Measurements from ENCODE around the gene MCAM.

MCAM gene, protein sequence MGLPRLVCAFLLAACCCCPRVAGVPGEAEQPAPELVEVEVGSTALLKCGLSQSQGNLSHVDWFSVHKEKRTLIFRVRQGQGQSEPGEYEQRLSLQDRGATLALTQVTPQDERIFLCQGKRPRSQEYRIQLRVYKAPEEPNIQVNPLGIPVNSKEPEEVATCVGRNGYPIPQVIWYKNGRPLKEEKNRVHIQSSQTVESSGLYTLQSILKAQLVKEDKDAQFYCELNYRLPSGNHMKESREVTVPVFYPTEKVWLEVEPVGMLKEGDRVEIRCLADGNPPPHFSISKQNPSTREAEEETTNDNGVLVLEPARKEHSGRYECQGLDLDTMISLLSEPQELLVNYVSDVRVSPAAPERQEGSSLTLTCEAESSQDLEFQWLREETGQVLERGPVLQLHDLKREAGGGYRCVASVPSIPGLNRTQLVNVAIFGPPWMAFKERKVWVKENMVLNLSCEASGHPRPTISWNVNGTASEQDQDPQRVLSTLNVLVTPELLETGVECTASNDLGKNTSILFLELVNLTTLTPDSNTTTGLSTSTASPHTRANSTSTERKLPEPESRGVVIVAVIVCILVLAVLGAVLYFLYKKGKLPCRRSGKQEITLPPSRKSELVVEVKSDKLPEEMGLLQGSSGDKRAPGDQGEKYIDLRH

DNA sequence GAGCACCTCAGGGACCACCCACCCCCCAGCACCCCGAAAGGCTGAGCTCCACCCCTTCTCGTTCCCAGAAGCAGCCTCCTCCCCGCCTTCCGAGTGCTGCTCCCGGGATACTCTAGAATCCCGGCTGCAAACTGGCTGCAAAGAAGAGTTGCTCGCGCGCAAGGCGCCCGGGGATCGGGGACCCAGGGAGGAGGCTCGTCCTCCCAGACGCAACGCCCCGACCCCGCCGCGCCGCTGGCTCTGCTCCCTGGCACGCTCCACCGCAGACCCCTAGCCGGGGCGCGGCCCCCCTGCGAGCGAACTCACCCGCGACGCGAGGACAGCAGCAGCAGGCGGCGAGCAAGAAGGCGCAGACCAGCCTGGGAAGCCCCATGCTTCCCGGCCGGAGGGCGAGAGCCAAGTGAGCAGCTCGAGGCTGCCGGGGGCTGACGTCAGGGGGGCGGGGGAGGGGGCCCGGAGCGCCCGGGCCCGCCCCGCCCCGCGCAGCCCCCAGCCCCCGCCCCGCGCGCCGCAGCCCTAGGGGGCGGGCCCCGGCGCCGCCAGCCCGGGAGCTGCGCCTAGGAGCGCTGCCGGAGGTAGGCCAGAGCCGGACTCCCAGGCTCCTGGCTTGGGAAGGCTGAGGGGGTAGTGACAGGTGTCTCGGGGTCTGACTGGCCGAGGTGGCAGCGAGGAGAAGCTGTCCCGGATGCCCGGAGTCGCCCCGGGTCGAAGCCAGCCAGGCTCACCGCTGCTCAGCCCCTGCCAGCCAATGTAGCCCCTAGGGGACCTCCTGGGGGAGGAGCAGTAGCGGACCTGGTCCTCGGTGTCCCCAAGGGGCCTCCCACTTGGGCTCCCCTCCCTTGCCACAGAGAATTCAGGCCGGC, at the start of gene MCAM:
TSS of gene MCAM (minus strand) at position 402 of the 863 bp plus-strand sequence. CDS start at position 373, 29 bp downstream.
- Mint-ChIP-seq H3K27ac (no peak within 1 kb of the TSS), H3K27me3 (peaks cover 82% of the 10 kb centered on the region), H3K4me1 (peaks cover 46% of the 10 kb centered on the region), H3K9me3 (no peaks in the 10 kb centered on the region), H3K36me3 (peaks cover 2% of the 10 kb centered on the region), H3K4me3 (peak within 1 kb of the TSS; percentile 60)
- peak; percentile 45 for DNase-seq
- CTCF ChIA-PET: interaction anchor here (0.8 to 1.0 kb wide), 3 partner anchors 17 to 32 kb away, joined by 3 read pairs; partner anchors contain the start of gene RNF26

DNA sequence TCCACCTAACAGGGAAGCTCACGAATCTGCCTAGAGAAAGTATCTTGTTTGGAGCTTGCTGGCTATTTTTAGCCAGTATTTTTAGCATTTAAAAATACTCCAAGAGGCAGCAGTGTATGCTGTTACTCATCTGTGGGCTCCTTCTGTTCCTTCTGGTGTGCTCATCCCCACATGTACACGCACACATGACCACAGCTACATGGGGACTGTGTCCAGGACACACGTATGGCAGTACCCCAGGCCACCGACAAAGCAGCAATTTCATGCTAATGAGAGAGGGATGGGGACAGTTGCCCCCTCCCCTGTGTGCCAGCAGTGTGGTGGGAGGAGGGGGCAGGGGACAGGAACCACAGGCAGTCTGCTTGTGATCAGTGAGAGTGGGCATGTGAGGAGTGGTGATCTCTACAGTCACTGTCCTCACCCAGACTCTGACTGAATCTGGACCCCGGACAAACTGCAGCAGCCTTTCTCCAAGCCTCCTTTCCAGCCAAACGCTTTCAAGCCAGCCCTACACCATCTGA, 48.2 kb upstream of the MCAM start:
- no peak overlapping the region for H3K4me3 Mint-ChIP-seq
- no peak overlapping the region for H3K27ac Mint-ChIP-seq
- no peaks in the 10 kb centered on the region for H3K36me3 Mint-ChIP-seq
- peaks cover 86% of the 10 kb centered on the region for H3K27me3 Mint-ChIP-seq
- CTCF ChIA-PET: interaction anchor here (1.3 to 1.7 kb wide), 4 partner anchors 8 to 27 kb away, joined by 3 to 12 read pairs (median 8); partner anchors contain the start of gene USP2
- no peaks in the 10 kb centered on the region for H3K9me3 Mint-ChIP-seq
- DNase-seq: no peak
- peaks cover 9% of the 10 kb centered on the region for H3K4me1 Mint-ChIP-seq

DNA sequence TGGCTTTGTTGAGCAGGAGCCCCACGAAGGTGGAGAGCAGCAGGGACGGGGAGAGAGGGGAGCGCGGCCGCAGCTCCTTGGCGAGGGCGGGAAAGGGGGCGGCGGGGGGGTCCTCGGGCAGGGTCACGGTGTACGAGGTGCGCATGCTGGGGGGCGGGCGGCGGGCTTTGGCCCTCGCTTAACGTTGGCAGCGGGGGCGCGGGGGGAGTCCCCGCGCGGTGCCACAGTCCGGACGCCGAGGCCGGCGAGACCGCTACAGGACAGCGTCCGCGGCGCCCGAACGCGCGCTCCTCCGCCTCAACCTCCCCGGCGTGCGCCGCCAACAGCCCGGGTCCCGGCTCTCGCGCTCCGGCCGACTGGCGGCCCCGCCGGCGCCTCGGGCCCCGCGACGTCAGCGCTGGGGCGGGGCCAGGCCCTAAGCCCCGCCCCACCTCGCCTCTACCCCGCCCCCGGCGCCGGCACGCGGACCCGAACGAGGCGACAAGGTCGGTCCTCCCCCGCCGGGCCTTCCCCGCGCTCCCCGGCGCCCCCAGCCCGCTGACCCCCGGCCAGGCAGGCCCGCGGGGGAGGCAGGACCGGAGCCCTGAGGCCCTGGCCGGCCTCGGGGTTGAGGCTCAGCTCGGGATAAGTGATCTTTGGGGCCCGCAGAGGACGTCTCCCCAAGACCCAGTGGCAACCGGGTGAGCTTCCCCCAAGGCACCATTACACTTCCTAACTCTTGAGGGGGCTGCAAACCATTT, 47.1 kb upstream of the MCAM start:
- H3K27ac Mint-ChIP-seq: no peak overlapping the region
- peak; percentile 67 for DNase-seq
- H3K36me3 Mint-ChIP-seq: no peaks in the 10 kb centered on the region
- peak overlapping the region; percentile 66 for H3K4me3 Mint-ChIP-seq
- H3K4me1 Mint-ChIP-seq: peaks cover 17% of the 10 kb centered on the region
- H3K27me3 Mint-ChIP-seq: peaks cover 90% of the 10 kb centered on the region
- no peaks in the 10 kb centered on the region for H3K9me3 Mint-ChIP-seq
- CTCF ChIA-PET: interaction anchor here (0.9 to 1.7 kb wide), 5 partner anchors 8 to 26 kb away, joined by 3 to 12 read pairs (median 7); partner anchors contain the start of gene USP2

DNA sequence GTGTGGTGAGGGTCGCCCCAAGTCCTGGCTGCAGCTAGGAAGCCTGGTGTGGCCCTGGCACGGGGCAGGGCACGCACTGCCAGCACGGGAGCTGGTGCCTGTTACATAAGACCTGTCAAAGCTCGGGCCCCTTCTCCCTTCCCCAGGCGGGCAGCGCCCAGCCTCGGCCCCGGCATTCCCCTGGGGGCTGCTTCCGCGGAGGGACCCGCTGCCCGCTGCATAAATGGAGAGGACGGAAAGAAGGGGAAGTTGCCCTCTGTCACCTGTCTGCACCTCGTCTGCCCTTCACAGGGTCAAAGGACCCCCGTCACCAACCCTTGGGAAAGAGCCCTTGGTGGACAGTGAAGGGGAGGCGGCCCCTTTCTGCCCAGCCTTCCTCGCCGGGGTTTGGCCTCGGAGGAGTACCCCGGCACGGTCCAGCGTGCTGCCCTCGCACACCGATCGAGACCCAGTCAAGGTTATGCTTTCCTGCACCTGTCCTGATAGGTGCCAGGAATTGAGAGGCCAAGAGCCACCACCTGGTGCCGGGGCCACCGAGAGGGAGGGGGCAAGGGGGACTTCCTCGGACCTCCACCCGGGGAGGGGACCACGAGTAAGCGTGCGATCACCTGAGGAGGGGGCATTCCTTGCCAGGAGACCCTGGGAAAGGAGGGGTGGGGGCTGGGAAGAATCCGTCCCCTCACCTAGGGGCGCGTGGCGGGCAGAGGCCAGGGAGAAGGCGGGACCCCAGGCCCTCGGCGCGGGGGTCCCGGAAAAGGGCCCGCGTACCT, 46.3 kb upstream of the MCAM start:
- Mint-ChIP-seq H3K27me3 (peaks cover 91% of the 10 kb centered on the region), H3K36me3 (no peaks in the 10 kb centered on the region), H3K4me3 (peak overlapping the region; percentile 31), H3K9me3 (no peaks in the 10 kb centered on the region), H3K27ac (no peak overlapping the region), H3K4me1 (peaks cover 17% of the 10 kb centered on the region)
- no peak for DNase-seq
- CTCF ChIA-PET: interaction anchor here (1.3 to 3.9 kb wide), 4 partner anchors 8 to 111 kb away, joined by 4 to 18 read pairs (median 6); no protein-coding TSS in a partner anchor

DNA sequence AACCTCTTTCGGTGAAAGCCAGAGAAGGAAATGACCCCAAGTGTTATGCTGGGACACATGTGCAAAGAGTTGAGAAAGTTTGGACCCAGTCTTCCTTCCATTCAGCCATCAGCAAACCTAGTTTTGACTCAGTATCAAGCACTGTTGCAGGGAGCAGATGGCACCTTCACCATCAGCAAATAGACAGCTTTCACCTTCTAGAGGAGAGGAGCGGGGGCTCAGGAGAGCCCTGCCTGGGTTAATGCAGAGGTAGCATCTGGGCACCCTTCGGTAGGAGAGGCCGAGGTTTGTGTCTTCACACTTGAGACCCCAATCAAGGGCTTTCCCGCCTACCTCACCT, 45.8 kb upstream of the MCAM start:
- CTCF ChIA-PET: interaction anchor here (1.3 to 3.9 kb wide), 5 partner anchors 8 to 112 kb away, joined by 4 to 18 read pairs (median 8); partner anchors contain the start of gene USP2
- peak overlapping the region; percentile 31 for H3K4me3 Mint-ChIP-seq
- H3K27ac Mint-ChIP-seq: no peak overlapping the region
- peaks cover 17% of the 10 kb centered on the region for H3K4me1 Mint-ChIP-seq
- no peak for DNase-seq
- H3K36me3 Mint-ChIP-seq: no peaks in the 10 kb centered on the region
- H3K9me3 Mint-ChIP-seq: no peaks in the 10 kb centered on the region
- peaks cover 91% of the 10 kb centered on the region for H3K27me3 Mint-ChIP-seq

DNA sequence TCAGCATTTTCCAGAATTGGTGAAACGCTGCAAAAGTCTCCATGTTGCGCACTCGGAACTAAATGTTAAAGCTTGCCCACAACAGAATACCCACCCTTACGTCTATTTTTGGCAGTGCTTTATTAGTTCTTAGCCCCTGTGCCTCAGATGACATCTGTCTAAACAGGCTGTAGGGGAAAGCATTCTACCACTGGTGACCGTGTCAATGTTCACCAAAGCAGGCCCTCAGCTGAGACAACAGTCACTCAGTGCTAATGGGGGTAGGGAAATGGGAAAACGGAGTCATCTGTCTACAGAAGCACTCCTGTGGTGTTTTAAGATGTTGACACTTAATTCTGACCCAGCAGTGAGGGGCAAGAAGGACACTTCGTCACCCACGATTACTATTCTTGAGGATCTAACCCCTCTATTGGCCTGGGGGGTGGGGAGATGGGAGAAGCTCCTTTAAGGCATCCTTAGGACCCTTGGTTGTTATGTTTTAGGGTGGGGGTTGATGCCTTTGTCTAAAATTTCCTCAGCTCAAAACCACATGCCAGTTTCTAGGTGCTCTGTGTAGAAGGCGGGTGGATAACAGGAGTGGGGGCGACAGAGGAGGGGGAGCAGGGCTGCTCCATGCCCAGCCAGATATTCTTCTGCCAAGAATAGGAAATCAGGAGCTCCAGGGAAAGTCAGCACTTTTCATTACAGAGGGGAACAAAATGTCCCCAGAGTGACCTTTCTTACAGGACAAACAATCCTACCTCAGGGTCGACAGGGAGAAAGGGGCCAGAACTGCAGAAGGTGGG, 45.2 kb upstream of the MCAM start:
- Mint-ChIP-seq H3K27me3 (peaks cover 91% of the 10 kb centered on the region), H3K27ac (no peak overlapping the region), H3K4me3 (no peak overlapping the region), H3K36me3 (no peaks in the 10 kb centered on the region), H3K4me1 (peaks cover 17% of the 10 kb centered on the region), H3K9me3 (no peaks in the 10 kb centered on the region)
- CTCF ChIA-PET: interaction anchor here (1.3 to 3.9 kb wide), 6 partner anchors 9 to 112 kb away, joined by 4 to 18 read pairs (median 8); partner anchors contain the start of gene USP2
- no peak for DNase-seq

DNA sequence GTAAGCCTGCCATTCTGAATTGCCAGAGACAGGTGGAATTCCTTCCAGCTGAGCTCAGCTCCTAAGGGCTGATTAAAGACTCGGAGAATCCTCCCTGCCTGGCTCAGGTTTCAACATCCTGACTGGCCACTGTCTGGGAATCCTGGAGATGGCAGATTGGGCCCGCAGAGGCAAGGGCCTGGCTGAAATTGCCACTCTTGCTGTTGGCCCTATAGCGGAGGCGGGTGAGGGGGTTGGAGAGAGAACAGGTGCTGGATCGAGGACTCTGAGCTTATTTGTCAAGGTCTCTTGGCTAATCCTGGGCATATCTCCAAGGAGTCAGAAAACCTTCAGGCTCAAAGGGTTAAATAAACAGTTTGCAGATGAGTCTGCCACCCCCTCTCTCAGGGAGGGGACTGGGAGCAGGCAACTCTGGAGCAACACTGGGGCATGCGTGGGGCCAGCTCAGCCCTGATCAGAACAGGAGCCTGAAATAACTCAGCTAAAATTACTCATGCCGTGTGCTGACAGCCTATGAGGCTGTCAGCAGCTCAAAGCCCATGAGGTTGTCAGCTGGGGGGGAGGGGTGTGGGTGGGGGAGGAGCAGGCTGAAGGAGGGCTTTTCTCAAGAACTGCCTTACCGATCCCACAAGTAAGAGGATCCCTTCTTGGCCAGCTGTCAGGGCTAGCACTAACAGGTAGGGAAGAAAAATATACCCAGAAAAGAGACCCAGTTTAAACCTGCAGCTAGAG, 44.3 kb upstream of the MCAM start:
- CTCF ChIA-PET: interaction anchor here (1.3 to 3.9 kb wide), 5 partner anchors 10 to 113 kb away, joined by 4 to 18 read pairs (median 8); partner anchors contain the start of gene USP2
- no peaks in the 10 kb centered on the region for H3K36me3 Mint-ChIP-seq
- peaks cover 91% of the 10 kb centered on the region for H3K27me3 Mint-ChIP-seq
- peaks cover 21% of the 10 kb centered on the region for H3K4me1 Mint-ChIP-seq
- no peak overlapping the region for H3K27ac Mint-ChIP-seq
- no peak for DNase-seq
- no peak overlapping the region for H3K4me3 Mint-ChIP-seq
- H3K9me3 Mint-ChIP-seq: no peaks in the 10 kb centered on the region

DNA sequence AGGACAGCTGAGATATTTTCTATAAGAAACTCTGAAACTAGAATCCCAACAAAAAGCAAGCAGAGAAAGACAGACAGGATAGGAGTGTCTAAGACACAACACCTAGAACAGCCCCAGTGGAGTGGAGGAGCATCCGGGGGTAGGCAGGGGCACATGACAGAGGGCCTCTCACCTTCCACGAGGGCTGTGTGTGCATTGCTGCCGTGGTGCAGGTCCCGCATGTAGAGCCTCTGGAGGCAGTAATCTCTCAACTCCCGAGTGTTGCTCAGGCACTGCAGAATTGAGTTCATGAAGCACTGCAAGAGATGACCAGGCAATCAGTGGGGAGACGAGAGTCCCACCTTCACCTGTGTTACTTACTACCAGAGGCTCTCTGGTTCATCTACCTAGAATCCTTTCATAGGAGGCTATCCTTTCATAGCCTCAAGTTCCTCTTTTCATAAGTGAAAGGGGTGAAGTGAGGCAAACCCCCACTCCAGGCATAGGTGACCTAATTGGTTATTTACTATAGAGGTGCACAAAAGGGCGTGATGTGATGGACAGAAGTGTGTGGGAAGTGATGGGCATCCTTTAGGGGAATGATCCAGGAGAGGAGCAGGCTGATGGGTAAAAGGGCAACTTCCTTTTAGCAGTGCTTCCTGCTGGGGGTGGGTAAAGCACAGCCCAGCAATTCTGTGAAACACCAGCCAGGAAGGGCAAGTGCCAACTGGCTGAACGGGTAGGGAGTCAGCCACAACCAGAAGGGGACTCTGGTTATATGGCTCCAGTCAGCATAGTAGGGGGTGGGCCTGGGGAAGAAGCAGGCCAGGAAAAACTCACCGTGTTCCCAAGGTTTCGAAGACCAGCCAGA, 42.7 kb upstream of the MCAM start:
- Mint-ChIP-seq H3K4me1 (peaks cover 26% of the 10 kb centered on the region), H3K27me3 (peaks cover 89% of the 10 kb centered on the region), H3K9me3 (no peaks in the 10 kb centered on the region), H3K36me3 (no peaks in the 10 kb centered on the region), H3K27ac (no peak overlapping the region), H3K4me3 (no peak overlapping the region)
- CTCF ChIA-PET: interaction anchor here (2.3 to 4.8 kb wide), 3 partner anchors 14 to 115 kb away, joined by 16 to 184 read pairs (median 18); partner anchors contain the start of gene USP2
- no peak for DNase-seq

DNA sequence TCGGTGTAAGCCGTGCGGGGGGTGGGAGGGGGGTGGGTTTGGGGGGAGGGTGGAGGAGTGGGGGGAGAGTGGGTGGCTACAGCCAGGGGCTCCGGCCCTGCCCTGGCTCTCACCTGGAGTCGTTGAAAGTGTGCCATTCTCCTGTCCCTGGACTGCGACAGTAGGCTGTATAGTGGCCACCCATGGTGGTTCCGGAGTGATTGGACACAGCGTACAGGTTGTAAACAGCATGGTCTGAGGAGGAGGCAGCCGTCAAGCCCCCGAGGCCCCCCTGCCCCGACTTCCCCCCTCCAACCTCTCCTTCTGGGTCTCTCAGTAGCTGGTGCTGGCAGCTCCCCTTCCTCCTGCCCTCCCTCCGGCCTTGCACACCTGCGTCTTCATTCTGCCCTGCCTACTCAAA, 40.1 kb upstream of the MCAM start:
- Mint-ChIP-seq H3K27me3 (peaks cover 85% of the 10 kb centered on the region), H3K36me3 (no peaks in the 10 kb centered on the region), H3K27ac (no peak overlapping the region), H3K4me1 (peaks cover 21% of the 10 kb centered on the region), H3K4me3 (peak overlapping the region; percentile 59), H3K9me3 (no peaks in the 10 kb centered on the region)
- CTCF ChIA-PET: interaction anchor here (0.5 to 4.8 kb wide), 12 partner anchors 8 to 232 kb away, joined by 4 to 184 read pairs (median 12); partner anchors contain the start of gene USP2
- DNase-seq: no peak

DNA sequence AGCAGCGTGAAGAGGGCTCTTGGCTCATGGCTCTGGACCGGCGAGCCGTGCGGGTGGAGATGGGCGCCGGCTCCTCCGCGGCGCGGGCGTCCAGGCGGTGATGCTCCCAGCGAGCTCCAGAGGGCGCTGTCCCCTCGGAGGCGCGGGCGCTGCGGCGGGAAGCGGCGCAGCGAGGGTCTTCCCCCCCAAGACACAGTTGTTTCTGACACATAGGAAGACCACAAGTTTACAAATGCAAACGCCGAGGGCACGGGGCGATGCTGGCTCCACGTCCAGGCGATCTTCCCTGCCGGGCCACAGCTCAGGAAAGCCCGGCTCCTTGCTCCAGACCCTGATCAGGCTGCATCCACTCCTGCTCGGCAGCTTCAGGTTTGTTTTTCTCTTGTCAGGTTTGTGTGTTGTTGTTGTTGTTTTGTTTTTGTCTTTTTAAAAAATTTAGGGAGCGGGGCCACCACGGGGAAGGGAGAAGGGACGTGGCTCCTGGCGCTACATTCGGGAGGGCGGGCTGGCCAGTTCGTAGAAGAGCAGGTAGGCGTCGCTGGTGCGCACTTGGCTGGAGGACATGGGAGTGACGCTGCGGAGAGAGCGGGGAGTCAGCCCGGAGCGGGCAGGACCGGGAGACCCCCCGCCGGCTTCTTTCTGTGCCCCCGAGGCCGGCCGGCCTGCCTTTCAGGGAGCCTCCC, 39.6 kb upstream of the MCAM start:
- H3K9me3 Mint-ChIP-seq: no peaks in the 10 kb centered on the region
- peaks cover 85% of the 10 kb centered on the region for H3K27me3 Mint-ChIP-seq

More for the DNA sequence above, 39.6 kb upstream of the MCAM start:
- peak overlapping the region; percentile 69 for H3K27ac Mint-ChIP-seq
- H3K36me3 Mint-ChIP-seq: no peaks in the 10 kb centered on the region
- H3K4me3 Mint-ChIP-seq: peak overlapping the region; percentile 85
- DNase-seq: peak; percentile 83
- CTCF ChIA-PET: interaction anchor here (0.5 to 4.8 kb wide), 19 partner anchors 8 to 232 kb away, joined by 3 to 184 read pairs (median 5); partner anchors contain the start of genes MFRP, RNF26 and USP2
- peaks cover 21% of the 10 kb centered on the region for H3K4me1 Mint-ChIP-seq
